ENCODE results near the gene PWWP2B.
A peak's percentile ranks its signal among the peaks of the same experiment; 100 is the strongest.
"Not testable (repeated sequence)": the region's sequence is repeated elsewhere in the genome, so short reads cannot be mapped to it uniquely, and the experiment has no call there.

PWWP2B gene

DNA sequence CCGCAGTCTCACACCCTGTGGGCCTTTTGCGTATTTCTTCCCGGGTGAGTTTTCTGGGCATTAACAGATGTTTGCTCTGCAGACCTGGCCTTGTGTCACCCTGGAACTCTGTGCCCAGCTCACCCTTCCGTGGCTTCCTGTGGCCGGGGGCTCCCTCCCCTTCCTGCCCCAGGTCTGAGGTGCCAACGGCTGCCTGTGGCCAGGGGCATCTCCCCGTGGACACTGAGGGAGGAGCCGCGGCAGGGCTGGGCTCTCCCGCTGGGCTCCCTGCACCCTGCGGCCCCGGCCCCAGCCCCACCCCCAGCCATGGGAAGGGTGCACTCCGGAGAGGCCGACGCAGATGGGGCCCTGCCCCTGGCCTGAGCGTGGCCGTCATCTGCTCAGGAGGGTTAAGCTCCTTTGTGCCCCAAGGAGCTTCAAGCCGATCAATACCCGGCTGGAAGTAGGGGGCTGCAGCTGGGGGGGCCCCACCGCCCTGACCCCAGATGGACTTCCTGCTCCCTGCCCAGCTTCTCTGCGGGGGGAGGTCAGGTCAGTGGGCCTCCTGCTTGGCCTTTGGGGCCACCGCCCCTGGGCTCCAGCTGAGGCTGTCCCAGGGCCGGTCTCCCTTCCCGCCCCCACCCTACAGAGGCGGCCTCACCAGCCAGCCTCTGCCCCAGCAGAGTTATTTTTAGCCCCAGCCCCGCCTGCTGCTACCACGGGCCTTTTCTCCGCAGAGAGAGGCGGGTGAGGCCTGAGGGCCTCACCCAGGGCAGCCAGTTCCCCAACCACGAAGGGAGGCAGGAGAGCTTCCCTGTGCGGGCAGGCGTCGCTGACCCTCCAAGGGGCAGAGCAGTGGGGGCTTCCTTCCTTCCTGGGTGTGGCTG lies 24.2 kb downstream of the PWWP2B start:
- peak; percentile 43 for DNase-seq

DNA sequence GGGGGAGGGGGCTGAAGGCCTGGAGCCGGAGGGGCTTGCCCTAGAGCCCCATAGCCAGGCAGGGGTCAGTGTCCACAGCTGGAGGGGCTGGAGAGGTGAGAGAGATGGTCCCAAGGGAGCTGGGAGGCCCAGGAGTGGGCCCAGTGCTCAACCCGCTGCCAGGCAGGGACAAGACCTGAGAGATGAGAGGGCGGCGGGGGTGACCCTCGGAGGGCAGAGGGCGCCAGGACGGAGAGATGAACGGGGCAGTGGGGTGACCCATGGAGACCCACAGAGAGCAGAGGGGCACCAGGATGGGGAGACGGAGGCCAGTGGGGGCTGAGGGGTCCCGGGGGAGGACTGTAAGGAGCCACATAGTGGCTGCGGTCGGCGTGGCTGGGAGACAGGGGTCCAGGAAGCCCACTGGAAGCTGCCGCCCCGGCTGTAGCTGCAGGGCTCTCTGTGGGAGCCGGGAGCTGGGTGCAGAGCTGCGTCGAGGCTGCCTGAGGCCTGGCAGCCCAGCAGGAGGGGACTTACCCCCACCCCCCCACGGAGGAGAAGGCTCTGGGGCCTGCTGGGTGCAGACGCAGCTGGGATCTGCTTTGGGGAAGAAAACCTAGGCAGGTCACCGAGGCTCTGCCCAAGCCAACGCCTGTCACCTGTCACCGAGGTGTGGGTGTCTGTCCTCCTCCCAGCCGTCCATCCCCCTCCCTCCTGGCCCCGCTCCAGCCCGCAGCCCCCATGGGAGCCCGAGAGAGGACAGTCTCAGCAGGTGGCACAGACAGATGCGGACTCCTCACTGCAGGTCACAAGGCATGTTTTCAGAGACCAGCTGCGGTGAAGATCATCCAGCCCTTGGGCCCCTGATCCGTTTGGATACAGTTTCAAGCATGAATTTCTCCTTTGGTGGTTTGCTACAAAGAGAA lies 25.1 kb downstream of the PWWP2B start:
- no peak for DNase-seq

DNA sequence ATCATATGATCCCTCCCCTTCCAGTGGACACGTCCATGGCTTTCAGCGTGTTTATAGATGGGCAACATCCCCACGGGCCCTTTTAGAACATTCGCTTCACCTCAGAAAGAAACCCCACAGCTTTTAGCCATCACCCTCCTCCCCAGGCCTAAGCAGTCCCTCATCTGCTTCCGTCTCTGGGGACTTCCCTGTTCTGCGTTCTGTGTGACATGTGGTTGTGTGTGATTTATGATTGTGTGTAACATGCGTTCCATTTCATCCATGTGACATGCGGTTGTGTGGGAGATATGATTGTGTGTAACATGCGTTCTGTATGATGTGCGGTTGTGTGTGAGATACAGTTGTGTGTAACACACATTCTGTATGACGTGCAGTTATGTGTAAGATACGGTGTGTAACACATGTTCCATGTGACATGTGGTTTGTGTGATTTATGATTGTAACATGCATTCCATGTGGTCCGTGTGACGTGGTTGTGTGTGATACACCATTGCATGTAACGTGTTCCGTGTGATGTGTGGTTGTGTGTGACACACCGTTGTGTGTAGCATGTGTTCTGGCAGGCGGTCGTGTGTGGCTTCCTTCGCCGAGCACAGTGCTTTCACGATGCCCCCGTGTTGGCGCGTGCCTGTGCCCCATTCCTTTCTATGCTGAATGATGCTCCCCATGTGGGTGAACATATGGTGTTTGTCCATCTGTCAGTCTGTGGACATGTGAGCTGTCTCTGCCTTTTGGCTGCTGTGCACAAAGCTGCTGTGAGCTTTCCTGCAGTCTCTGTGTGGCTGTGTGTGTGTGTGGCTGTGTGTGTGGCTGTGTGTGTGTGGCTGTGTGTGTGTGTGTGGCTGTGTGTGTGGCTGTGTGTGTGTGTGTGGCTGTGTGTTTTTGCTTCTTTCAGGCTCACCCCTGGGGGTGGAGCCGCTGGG lies 26.2 kb downstream of the PWWP2B start:
- no peak for DNase-seq

GRCh38 chr10:132423966-132424861 lies 27.2 kb downstream of the PWWP2B start:
- no peak for DNase-seq

DNA sequence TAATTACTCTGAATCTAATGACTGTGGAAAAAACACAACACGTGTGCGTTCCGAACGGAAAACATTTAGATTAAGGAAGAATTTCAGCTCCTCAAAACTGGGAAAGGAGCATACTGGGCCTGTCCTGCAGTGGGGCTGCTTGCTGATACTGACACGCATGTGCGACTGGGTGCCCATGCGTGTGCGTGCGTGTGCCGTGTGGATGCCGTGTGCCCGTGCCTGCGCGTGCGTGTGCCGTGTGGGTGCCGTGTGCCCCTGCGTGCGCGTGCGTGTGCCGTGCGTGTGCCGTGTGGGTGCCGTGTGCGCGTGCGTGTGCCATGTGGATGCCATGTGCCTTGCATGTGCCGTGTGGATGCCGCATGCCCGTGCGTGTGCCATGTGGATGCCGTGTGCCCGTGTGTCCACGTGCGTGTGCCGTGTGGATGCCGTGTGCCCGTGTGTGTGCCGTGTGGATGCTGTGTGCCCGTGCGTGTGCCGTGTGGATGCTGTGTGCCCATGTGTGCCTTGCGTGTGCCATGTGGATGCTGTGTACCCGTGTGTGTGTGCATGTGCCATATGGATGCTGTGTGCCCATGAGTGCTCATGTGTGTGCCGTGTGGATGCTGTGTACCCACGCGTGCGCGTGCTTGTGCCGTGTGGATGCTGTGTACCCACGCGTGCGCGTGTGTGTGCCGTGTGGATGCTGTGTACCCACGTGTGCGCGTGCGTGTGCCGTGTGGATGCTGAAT lies 28.2 kb downstream of the PWWP2B start:
- no peak for DNase-seq

DNA sequence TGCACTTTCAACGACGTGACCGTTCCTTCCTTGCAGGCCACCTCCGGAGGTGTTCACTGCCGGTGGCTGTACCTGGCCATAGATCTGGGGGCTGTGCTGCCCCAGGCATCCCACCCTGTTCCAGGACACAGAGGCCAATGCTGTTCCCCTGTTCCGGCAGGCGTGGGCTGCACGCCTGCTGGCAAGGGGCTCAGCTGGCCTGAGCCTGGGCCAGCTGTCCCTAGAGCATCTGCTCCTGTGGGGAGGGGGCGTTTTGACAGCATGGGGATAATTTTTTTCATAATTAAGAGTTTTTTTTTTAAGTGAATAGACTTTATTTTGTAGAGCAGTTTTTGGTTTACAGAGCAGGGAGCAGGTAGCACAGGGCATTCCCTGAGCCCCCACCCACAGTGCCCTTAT lies 28.8 kb downstream of the PWWP2B start:
- no peak for DNase-seq

DNA sequence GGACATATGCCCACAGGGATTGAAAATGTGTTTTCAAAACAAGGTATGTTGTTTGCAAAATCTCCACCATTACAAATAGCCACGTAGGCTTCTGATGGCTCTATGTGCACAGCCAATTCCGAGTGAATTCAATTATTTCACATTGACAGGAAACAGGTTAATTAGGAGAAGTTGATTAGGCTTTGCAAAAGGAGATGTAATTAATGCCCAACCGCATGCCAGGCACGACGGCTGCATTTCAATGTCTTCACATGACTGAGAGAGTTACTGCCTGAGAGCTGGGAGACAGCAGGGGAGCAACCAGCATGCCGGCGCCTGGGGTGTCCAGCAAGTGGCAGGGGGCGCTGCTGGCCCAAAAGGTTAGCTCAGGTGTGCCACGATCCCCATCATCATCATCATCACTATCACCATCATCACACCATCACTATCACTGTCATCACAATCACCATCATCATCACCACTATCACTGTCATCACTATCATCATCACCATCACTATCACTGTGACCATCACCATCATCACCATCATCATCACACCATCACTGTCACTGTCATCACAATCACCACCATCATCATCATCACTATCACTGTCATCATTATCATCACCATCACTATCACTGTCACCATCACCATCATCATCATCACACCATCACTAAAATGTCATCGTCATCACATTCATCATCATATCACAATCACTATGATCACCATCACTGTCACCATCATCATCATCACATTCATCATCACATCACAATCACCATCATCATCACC lies 30.2 kb downstream of the PWWP2B start:
- DNase-seq = no peak

DNA sequence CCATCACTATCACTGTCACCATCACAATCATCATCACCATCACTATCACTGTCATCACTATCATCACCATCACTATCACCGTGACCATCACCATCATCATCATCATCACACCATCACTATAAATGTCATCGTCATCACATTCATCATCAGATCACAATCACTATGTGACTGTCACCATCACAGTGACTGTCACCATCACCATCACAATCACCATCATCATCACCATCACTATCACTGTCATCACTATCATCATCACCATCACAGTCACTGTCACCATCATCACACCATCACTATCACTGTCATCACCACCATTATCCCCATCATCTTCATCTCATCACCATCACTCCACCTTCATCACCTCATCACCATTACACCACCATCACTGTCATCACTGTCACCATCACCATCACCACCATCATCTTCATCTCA lies 31.0 kb downstream of the PWWP2B start:
- no peak for DNase-seq

DNA sequence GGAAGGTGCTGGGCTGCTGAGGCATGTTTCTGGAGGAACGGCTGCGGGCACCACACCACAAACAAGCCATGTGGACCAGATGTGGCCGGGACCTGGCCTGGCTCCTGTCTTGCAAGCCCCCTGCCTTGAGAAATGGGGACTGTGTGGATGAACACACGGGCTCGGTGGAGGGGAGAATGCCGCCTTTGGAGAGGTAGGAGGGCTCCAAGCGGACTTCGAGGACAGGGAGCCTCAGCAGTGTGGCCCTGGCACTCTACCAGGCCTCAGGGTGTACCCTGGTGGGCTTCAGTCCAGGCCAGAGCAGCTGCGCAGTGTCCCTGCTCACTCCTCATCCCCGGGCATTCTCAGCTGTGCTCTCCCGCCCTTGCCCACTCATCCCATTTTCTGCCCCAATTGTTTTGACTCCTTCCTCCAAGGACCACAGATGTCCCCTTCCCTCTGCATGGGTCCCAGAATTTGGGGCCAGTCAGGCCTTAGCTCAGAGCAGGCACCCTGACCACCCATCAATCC lies 31.5 kb downstream of the PWWP2B start:
- DNase-seq = no peak

DNA sequence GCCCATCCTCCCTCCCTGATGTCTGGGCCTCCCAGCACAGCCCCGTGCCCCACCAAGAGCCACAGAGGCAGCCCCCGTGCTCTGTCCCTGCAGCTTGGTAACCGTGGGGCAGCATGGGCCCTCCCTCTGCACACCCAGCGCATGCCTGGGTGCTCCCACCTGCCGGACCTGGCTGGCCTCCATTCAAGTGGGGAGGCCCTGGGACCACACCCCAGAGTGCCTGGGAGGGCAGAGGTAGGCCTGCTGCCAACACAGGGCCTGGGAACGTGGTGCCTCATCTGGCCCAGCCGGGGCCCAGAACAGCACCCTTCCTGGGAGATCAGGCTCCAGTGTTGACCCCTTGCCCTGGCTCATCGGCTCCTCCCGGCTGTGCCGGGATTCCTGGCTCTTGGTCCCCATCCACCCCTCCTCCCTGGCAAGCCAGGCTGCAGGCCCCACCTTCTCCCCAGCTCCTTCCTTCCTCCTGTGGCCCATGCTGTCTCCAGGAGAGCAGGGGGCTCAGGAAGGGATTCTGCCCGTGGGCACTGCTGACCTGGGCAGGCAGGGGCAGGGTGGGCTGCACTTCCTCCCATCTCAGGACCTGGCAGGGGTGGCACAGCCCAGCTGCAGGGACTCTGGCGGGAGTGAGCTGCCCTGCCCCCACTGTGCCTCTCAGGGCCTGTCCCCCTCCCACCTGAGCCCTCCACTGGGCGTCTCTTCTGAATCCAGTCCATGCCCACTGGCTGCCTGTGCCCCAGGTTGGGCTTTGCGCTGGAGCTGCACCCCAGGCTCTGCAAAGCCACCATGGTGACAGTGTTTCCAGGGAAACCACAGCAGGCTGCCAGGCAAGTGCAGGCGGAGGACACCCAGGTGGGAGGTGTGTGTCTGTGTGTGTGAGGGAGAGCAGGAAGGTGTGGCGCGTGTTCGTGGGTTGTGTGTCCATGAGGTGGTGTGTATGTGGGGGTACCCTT lies 32.6 kb downstream of the PWWP2B start:
- DNase-seq = no peak

DNA sequence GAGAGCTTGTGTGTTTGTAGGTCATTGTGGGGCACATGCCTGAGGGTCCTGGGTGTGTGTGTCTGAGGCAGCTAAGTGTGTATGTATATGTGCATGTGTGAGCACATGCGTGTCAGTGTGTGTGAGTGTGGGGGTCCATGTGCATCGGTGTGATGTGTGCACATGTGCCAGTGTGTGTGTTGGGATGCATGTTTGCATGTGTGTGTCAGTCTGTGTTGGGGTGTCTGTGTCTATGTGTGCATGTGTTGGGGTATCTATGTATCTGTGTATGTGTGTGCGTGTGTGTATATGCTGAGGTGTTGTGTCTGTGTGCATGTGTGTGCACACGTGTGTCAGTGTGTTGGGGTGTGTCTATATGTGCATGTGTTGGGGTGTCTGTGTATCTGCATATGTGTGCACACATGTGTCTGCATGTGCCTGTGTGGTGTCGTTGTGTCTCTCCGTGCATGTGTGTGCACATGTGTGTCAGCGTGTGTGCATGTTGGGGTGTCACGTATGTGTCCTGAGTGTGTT lies 33.3 kb downstream of the PWWP2B start:
- no peak for DNase-seq

DNA sequence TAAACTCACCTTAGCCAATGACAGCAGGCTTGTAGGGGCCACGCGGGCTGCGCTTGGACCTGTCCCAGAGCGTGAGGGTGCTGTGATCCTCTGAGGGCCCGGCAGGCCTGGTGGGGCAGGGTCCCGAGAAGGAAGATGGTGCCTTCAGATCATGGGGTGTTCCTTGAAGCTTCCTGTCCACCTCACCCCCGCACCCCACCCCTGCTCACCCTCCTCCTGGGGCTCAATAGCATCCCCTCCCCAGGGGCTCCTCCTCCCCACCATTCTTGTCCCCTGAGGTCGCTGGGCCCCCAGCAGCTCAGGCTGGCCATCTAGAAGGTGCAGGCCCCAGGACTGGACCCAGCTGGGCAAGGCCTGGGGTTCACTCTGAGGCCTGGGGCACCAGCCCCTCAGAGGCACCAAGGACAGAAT lies 33.9 kb downstream of the PWWP2B start:
- DNase-seq = no peak

GRCh38 chr10:132431537-132432175 lies 34.7 kb downstream of the PWWP2B start:
- DNase-seq = no peak

GRCh38 chr10:132432176-132432540 lies 35.2 kb downstream of the PWWP2B start:
- DNase-seq = no peak

- DNase-seq = no peak
Observed at GRCh38 chr10:132433671-132434340, 36.8 kb downstream of the PWWP2B start.

DNA sequence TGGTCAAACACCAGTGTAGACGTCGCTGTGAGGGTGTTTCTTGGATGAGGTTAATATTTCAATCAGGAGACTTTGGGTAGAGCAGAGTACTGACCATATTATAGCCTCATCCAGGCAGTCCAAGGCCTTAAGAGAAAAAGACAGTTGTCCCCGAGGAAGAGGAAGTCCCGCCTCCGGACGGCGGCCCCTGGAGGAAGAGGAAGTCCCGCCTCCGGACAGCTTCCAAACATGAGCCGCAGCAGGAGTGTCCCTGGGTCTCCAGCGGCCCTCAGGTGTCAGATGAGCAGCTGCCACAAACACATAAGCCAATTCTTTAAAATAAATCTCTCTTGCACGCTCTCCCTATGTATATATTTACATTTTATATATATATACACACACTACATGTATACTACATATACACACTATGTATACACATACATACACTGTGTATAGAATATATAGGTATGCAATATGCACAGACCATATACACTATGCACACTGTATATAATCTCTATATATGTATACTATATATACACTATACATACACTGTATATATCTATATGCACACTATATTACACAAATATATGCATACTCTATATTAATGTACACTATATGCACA lies 37.5 kb downstream of the PWWP2B start:
- peak; percentile 75 for DNase-seq

DNA sequence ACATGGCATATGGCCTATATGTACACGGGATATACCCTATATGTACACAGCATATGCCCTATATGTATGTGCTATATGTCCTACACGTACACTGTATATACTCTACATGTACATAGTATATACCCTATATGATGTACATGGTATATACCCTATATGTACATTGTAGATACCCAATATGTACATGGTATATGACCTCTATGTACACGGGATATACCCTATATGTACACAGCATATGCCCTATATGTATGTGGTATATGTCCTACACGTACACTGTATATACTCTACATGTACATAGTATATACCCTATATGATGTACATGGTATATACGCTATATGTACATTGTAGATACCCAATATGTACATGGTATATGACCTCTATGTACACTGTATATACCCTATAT lies 38.3 kb downstream of the PWWP2B start:
- not testable (repeated sequence) for DNase-seq

All from activated CD4-positive, alpha-beta T cell treated with anti-CD3 and anti-CD28 coated beads for 48 hours (primary cell).